Thyroid gland (tissue), 4 donors: ENCODE measurements around the gene CDH4.

Experiments
- CTCF ChIP-seq, 6 experiments: fragments of 200-600 bp in 3 of 6; fragments of 450-650 bp in 3 of 6; sonication (generic) in 3 of 6; IDR thresholded peaks; one replicate each; pipeline ENCODE4 v1.5.1; 2016 to 2019; ENCODE audit warnings: antibody characterized with exemption in 6 of 6, mild to moderate bottlenecking in 2 of 6, inconsistent platforms in 1 of 6, moderate library complexity in 1 of 6
- POLR2A ChIP-seq, 2 donors: fragments of 450-650 bp; IDR thresholded peaks; one replicate each; pipeline ENCODE4 v1.6.1; 2017; ENCODE audit warnings: antibody characterized with exemption in 2 of 2, mild to moderate bottlenecking in 2 of 2, moderate library complexity in 1 of 2

DNA sequence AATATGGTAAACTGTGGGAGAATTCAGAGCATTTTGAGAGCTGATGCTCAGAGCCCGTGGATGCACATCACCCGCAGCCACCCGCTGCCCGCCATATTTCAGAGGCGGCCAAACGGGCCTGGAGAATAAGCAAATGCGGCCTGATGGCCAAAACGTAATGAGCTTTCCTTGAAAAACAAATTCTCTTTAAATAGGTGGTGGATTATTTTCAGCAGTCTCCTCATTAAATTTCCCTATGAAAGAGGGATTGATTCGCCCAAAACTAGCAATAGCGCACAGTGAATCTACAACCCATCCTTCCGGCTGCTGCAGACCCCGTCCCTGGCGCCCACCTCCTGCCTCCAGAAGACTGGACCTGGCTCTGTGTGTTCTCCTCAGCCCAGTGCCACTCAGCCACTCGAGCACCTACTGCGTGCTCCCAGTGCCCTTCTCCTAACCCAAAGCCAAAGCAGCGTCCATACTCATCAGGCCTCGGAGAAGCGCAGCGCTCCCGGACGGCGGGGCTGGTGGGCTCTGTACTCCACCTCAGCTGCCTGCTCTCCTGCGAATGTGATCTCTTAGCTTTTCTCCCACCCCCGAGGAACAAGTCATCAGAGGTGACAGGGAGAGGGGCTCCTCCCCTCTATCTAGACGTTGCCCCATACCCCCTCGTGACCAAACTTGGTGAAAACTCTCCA, 588.9 kb downstream of the CDH4 start:
- TF ChIP-seq CTCF (IDR thresholded peaks at IDR 0.05) = no peak
- no peak for TF ChIP-seq POLR2A (IDR thresholded peaks at IDR 0.05)
